Activated B cell treated with CpG ODN at 0.5 μM for 24 hours (primary cell): ENCODE measurements around the gene HEMK1. TPM values are rescaled to one million over a fixed set of nuclear protein-coding genes. Genes with fewer than 3 reads are reported as not detected.

Source experiments
- ATAC-seq: fragments of 200-7000 bp; cut with Tn5 transposase; one replicate; pipeline ENCODE4 v1.10.0; 2021; ENCODE audit warnings: low read depth, mild to moderate bottlenecking, moderate library complexity
- CTCF ChIA-PET: fragments of 350-600 bp; sonication (Branson Sonifier 250); formaldehyde crosslinking; loops from one replicate; lab custom pipeline; 2021; ENCODE audit warnings: antibody characterized with exemption; lab: Charles Lee
- POLR2A ChIA-PET: fragments of 350-600 bp; sonication (Branson Sonifier 250); formaldehyde crosslinking; loops from one replicate; lab custom pipeline; 2021; ENCODE audit warnings: antibody characterized with exemption; lab: Charles Lee
- DNase-seq: peaks from one replicate; pipeline ENCODE4 v3.0.0; 2022
- H3K27ac Mint-ChIP-seq: one replicate; pipeline ENCODE4 v1.8.0; 2020; ENCODE audit warnings: mixed read lengths
- H3K27me3 Mint-ChIP-seq: one replicate; pipeline ENCODE4 v1.8.0; 2021; ENCODE audit warnings: mixed read lengths
- H3K36me3 Mint-ChIP-seq: one replicate; pipeline ENCODE4 v1.8.0; 2021; ENCODE audit warnings: low read depth, mixed read lengths
- H3K4me1 Mint-ChIP-seq: one replicate; pipeline ENCODE4 v1.8.0; 2021; ENCODE audit warnings: mixed read lengths
- H3K4me3 Mint-ChIP-seq: one replicate; pipeline ENCODE4 v1.8.0; 2020; ENCODE audit warnings: mild to moderate bottlenecking, mixed read lengths
- H3K9me3 Mint-ChIP-seq: one replicate; pipeline ENCODE4 v1.8.0; 2020; ENCODE audit warnings: mixed read lengths
- CTCF ChIP-seq: fragments of 200-600 bp; IDR thresholded peaks from one replicate; pipeline ENCODE4 v1.8.0; 2022; ENCODE audit warnings: antibody characterized with exemption, mild to moderate bottlenecking
- intact Hi-C: fragments of 100-400 bp; cut with micrococcal nuclease; formaldehyde crosslinking; loops from one replicate; pipeline ENCODE4 v1.15.1; 2024
- total RNA-seq: library from RNA; stranded (reverse); gene quantifications from 2 replicates; pipeline ENCODE4 v1.2.3, GENCODE V29; 2022

The HEMK1 gene
- total RNA-seq, 1 donor from 2014 or later = 26.9 TPM

GRCh38 chr3:50608278-50608677 lies 39.0 kb downstream of the HEMK1 start:
- peaks cover 48% of the 10 kb centered on the region for H3K4me1 Mint-ChIP-seq
- no peaks in the 10 kb centered on the region for H3K36me3 Mint-ChIP-seq
- no peaks in the 10 kb centered on the region for H3K9me3 Mint-ChIP-seq
- H3K27ac Mint-ChIP-seq = no peak overlapping the region
- DNase-seq = no peak
- TF ChIP-seq CTCF = no peak
- intact Hi-C loops = no loop called here
- ATAC-seq = no peak
- H3K27me3 Mint-ChIP-seq = no peaks in the 10 kb centered on the region
- CTCF ChIA-PET = interaction anchor here (0.9 to 4.8 kb wide), 2 partner anchors 17 to 36 kb away, joined by 3 to 60 read pairs; no protein-coding TSS in a partner anchor
- H3K4me3 Mint-ChIP-seq = no peak overlapping the region
- POLR2A ChIA-PET = interaction anchor here (0.5 kb wide), 1 partner anchor 302 kb away, joined by 4 read pairs; no protein-coding TSS in a partner anchor

GRCh38 chr3:50609071-50609762 lies 39.9 kb downstream of the HEMK1 start:
- ATAC-seq = no peak
- Mint-ChIP-seq H3K36me3 (no peaks in the 10 kb centered on the region), H3K27me3 (no peaks in the 10 kb centered on the region), H3K4me1 (peaks cover 49% of the 10 kb centered on the region), H3K4me3 (no peak overlapping the region), H3K9me3 (no peaks in the 10 kb centered on the region), H3K27ac (no peak overlapping the region)
- no peak for TF ChIP-seq CTCF
- DNase-seq = no peak
- CTCF ChIA-PET = interaction anchor here (1.1 to 8.1 kb wide), 3 partner anchors 18 to 44 kb away, joined by 3 to 245 read pairs (median 60); partner anchors contain the start of genes C3orf18 and HEMK1
- intact Hi-C loops = no loop called here
- POLR2A ChIA-PET = interaction anchor here (1.2 to 5.4 kb wide), 2 partner anchors 8 to 39 kb away, joined by 3 to 125 read pairs; partner anchors contain the start of genes C3orf18 and HEMK1

DNA sequence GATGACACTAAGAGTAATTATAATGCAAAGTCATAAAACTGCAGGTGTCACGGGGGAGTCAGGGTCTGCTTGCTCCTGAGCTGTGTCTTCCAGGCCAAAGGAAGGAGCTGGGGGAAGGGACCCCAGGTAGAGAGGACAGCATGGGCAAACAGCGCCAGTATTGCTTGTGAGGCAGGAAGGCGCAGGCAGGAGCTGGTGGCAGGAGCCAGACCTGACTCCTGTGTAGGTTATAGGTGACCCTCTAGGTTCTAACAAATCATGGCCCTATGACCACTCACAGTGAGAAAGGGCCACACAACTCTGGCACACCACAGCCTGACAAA lies 40.4 kb downstream of the HEMK1 start:
- Mint-ChIP-seq H3K27me3 (no peaks in the 10 kb centered on the region), H3K9me3 (no peaks in the 10 kb centered on the region), H3K36me3 (no peaks in the 10 kb centered on the region), H3K27ac (no peak overlapping the region), H3K4me1 (peaks cover 44% of the 10 kb centered on the region), H3K4me3 (no peak overlapping the region)
- no peak for ATAC-seq
- ChIA-PET POLR2A (interaction anchor here (0.8 to 5.4 kb wide), 5 partner anchors 8 to 775 kb away, joined by 3 to 125 read pairs (median 3); partner anchors contain the start of genes C3orf18, HEMK1 and MANF), CTCF (interaction anchor here (1.1 to 8.1 kb wide), 3 partner anchors 18 to 43 kb away, joined by 3 to 245 read pairs (median 60); partner anchors contain the start of genes C3orf18 and HEMK1)
- intact Hi-C loops = loop anchor here (2.0 to 10.0 kb wide), 4 partner anchors 19 to 1365 kb away; partner anchors contain the start of genes ABHD14A, ABHD14B and CACNA2D2
- no peak for TF ChIP-seq CTCF
- DNase-seq = no peak

- H3K4me3 Mint-ChIP-seq = peak overlapping the region; percentile 87
- CTCF ChIA-PET = interaction anchor here (1.1 to 8.1 kb wide), 5 partner anchors 19 to 68 kb away, joined by 3 to 245 read pairs (median 8); partner anchors contain the start of genes C3orf18 and HEMK1
- DNase-seq (no peak), ATAC-seq (no peak)
- H3K9me3 Mint-ChIP-seq = no peaks in the 10 kb centered on the region
- intact Hi-C loops = loop anchor here (2.0 to 10.0 kb wide), 4 partner anchors 20 to 1364 kb away; partner anchors contain the start of genes ABHD14A, ABHD14B and CACNA2D2
- TF ChIP-seq CTCF = no peak
- POLR2A ChIA-PET = interaction anchor here (0.8 to 5.4 kb wide), 6 partner anchors 9 to 775 kb away, joined by 3 to 125 read pairs (median 3); partner anchors contain the start of genes C3orf18, HEMK1 and MANF
- no peaks in the 10 kb centered on the region for H3K27me3 Mint-ChIP-seq
- no peak overlapping the region for H3K27ac Mint-ChIP-seq
- H3K4me1 Mint-ChIP-seq = peaks cover 38% of the 10 kb centered on the region
- no peaks in the 10 kb centered on the region for H3K36me3 Mint-ChIP-seq
Measured at GRCh38 chr3:50610181-50610971, 41.1 kb downstream of the HEMK1 start.
